ENCODE results near the gene RPS3A.
A peak's percentile ranks its signal among the peaks of the same experiment; 100 is the strongest.
"Not testable (repeated sequence)": the region's sequence is repeated elsewhere in the genome, so short reads cannot be mapped to it uniquely, and the experiment has no call there.

The RPS3A gene

GRCh38 chr4:151099229-151099975, at the start of gene RPS3A:
Gene RPS3A, plus strand, starts transcription at chr4:151099628. Its CDS starts 25 bp downstream, at chr4:151099653.
- DNase-seq (ENCODE audit: low read depth in 2 of 2, low spot score in 1 of 2) = peak; percentile 93 to 94

DNA sequence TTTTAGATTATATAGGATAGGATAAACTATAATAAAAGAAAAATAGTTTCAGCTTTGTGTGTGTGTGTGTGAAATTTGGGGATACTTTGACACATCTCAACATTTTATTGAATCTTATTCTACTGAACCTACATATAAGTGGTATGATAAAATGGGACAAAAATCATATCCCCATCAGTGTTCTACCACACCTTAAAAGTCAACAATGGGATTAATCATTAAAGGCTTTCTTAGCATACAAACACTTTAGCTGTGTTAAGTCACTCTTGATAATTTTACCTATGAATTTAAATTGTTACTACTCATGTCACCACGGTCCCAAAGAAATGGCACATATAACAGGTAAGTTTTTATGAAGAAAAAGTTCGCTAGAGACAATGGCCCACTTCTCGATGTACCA, 46.6 kb upstream of the RPS3A start:
- DNase-seq (ENCODE audit: low read depth in 2 of 2, low spot score in 1 of 2) = no peak

DNA sequence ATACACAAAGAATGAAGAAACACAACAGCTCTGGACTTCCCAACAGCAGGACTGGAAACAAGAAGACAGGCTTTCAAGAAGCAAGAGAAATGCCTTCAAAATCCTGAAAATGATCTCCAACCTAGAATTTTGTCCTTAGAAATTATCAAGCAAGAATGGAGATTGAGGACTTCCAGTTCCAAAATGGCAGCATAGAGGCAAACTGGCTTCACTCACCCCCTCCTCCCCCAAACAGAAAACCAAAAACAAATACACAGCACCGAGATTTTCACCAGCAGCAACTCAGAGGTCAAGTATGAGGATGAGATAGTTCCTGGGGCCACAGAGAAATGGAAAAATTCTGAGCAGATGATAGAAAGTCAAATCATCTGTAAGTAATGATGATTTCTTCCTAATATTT, 43.9 kb upstream of the RPS3A start:
- DNase-seq (ENCODE audit: low read depth in 2 of 2, low spot score in 1 of 2) = no peak

GRCh38 chr4:151063143-151063542, 36.3 kb upstream of the RPS3A start:
- not testable (repeated sequence) for DNase-seq (ENCODE audit: low read depth in 2 of 2, low spot score in 1 of 2)

- DNase-seq (ENCODE audit: low read depth in 2 of 2, low spot score in 1 of 2) = no peak
Measured at GRCh38 chr4:151067316-151067970, 32.0 kb upstream of the RPS3A start.

GRCh38 chr4:151074416-151074916, 25.0 kb upstream of the RPS3A start:
- no peak for DNase-seq (ENCODE audit: low read depth in 2 of 2, low spot score in 1 of 2)

- DNase-seq (ENCODE audit: low read depth in 2 of 2, low spot score in 1 of 2) = not testable (repeated sequence)
Measured at GRCh38 chr4:151077978-151078377, 21.4 kb upstream of the RPS3A start.

GRCh38 chr4:151087467-151087866, 12.0 kb upstream of the RPS3A start:
- no peak for DNase-seq (ENCODE audit: low read depth in 2 of 2, low spot score in 1 of 2)

DNA sequence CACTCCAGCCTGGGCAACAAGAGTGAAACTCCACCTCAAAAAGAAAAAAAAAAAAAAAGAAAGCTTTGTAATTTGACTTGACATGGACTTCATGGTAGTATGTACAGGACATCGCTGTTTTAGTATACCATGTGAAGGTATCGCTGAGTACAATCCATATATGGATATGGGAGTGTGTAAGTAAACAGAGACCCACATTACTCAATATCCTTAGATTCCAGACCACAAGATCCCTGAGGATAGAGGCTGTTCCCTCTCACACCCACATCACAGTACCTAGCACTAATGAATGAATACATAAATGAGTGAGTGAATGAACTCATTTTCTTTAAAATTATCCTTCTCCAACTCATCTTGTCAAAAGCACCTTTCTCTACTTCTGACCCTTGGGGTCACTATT, 8.4 kb upstream of the RPS3A start:
- DNase-seq (ENCODE audit: low read depth in 2 of 2, low spot score in 1 of 2) = no peak

DNA sequence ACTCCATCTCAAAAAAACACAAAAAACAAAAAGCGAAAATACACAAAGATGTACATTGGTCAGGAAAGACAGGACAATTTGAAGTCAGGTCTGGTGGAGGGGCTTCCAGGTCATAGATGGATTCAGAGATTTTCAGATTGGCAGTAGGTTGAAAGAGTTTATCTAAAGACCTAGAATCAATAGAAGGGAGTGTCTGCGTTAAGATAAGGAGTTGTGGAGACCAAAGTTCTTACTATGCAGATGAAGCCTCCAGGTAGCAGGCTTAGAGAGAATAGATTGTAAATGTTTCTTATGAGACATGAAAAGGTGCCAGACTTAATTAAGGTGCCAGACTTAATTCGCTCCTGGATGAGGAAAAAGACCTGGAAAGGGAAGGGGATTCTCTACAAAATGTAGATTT, 6.9 kb upstream of the RPS3A start:
- no peak for DNase-seq (ENCODE audit: low read depth in 2 of 2, low spot score in 1 of 2)

DNA sequence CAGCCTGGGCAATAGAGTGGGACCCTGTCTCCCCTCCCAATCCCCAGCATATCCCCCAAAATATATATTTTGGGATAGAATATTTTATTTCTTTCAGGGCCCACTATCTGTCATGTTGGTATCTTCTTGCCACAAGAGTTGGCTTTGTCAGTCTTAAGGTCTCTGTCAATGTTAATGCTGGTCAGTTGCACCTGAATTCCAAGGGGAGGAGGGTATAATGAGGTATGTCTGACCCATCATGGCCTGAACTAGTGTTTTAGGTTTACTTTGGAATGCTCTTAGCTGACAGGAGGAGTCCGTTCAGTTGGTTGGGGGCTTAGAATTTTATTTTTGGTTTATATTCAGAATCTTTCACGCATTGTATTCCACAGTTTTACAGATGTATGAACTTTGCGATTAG, 6.2 kb upstream of the RPS3A start:
- DNase-seq (ENCODE audit: low read depth in 2 of 2, low spot score in 1 of 2) = no peak

- DNase-seq (ENCODE audit: low read depth in 2 of 2, low spot score in 1 of 2) = no peak
Measured at GRCh38 chr4:151094290-151094751, 5.1 kb upstream of the RPS3A start.

DNA sequence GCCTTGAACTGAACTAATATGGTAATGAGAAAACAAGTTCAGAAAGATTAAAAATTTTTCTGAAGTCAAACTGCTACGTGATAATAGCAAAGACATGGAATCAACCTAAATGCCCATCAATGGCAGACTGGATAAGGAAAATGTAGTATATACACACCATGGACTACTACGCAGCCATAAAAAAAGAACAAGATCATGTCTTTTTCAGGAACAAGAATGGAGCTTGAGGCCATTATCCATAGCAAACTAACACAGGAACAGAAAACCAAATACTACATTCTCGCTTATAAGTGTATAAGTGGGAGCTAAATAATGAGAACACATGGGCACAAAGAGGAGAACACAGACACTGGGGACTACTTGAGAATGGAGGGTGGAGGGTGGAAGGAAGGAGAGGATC, 4.3 kb upstream of the RPS3A start:
- DNase-seq (ENCODE audit: low read depth in 2 of 2, low spot score in 1 of 2) = no peak

GRCh38 chr4:151097759-151098158, 1.7 kb upstream of the RPS3A start:
- DNase-seq (ENCODE audit: low read depth in 2 of 2, low spot score in 1 of 2) = no peak

DNA sequence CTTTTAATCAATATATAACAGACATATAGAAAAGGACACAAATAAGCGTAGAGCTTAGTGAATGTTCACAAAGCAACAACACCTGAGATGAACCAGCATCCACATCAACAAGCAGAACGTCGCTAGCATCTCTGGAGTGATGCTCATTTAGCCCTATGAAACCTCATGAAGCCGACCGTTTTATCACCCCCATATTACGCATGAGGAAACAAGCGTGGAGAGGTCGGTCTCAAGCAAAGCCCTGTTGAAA, 524 bp upstream of the RPS3A start:
- DNase-seq (ENCODE audit: low read depth in 2 of 2, low spot score in 1 of 2) = no peak

GRCh38 chr4:151099976-151100417, 569 bp downstream of the RPS3A start:
- DNase-seq (ENCODE audit: low read depth in 2 of 2, low spot score in 1 of 2) = no peak

DNA sequence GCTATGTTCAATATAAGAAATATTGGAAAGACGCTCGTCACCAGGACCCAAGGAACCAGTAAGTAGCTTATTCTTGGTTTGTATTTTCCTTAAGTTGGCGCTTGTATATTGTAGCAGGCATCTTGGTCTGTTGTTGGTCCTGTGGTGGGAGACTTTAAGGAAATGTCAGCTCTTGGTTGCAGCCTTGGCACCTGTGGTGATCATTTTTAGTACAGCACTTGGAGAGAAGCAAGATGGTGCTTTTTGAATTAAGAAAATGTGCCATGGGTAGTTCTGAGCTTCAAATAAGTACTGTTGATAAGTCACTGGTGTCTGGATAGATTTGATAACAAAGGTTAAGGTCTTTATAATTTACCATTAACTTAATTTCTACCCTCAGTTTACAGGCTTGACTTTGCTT, 1.1 kb downstream of the RPS3A start:
- DNase-seq (ENCODE audit: low read depth in 2 of 2, low spot score in 1 of 2) = no peak

DNA sequence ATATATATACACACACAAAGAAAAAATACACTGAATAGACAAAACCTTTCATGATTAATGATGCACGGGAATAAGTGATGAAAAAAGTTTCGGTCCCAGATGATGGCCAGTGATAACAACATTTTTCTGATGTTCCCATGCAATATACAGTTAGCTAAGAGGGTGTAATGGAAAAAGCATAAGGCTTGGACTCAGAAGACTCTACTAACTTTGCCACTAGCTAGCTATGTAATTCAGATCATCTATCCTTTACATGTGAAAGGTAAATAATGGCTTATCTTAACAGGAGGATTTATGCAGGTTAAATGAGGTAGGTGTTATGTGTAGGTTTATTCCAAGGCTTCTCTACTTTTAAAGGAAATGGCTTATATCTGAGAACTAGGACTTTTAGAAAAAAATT, 4.3 kb downstream of the RPS3A start:
- DNase-seq (ENCODE audit: low read depth in 2 of 2, low spot score in 1 of 2) = no peak

- DNase-seq (ENCODE audit: low read depth in 2 of 2, low spot score in 1 of 2) = no peak
Measured at GRCh38 chr4:151104621-151105020, 5.2 kb downstream of the RPS3A start.

DNA sequence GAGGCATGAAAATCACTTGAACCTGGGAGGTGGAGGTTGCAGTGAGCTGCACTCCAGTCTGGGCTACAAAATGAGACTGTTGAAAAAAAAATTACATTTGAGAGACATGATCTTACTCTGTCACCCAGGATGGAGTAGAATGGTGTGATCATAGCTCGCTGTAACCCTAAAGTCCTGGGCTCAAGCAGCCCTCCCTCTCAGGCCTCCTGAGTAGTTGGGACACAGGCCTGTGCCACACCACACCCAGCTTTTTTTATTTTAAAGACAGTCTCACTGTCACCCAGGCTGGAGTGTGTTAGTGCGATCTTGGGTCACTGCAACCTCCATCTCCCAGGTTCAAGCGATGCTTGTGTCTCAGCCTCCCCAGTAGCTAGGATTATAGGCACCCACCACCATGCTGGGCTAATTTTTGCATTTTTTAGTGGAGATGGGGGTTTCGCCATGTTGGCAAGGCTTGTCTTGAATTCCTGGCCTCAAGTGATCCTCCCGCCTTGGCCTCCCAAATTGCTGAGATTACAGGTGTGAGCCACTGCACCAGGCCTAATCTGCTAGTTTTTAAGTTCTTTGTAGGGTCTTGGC, 6.1 kb downstream of the RPS3A start:
- no peak for DNase-seq (ENCODE audit: low read depth in 2 of 2, low spot score in 1 of 2)

DNA sequence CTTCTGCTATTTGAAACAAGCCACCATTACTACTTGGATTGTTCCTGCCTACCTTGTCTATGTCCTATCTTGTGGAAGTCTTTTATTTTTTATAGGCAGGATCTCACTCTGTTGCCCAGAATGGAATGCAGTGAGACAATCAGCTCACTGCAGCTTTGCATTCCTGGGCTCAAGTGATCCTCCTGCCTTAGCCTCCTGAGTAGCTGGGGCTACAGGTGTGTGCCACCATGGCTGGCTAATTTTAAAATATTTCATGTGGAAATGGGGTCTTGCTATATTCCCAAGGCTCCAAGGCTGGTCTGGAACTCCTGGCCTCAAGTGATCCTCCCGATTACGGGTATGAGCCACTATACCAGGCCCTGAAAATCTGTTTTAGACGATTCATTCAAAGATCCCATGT, 7.6 kb downstream of the RPS3A start:
- no peak for DNase-seq (ENCODE audit: low read depth in 2 of 2, low spot score in 1 of 2)

- no peak for DNase-seq (ENCODE audit: low read depth in 2 of 2, low spot score in 1 of 2)
Measured at GRCh38 chr4:151110236-151110635, 10.8 kb downstream of the RPS3A start.
